H1 (cell line): ENCODE data around the gene CD34. TPM values are rescaled to one million over a fixed set of nuclear protein-coding genes. Genes with fewer than 3 reads are reported as not detected.

Experiments
- EGR1 ChIP-seq: IDR thresholded peaks from 2 replicates; pipeline ENCODE4 v1.6.1; 2011; ENCODE audit warnings: low read depth, low read length, borderline replicate concordance
- YY1 ChIP-seq: IDR thresholded peaks from 2 replicates; pipeline ENCODE4 v1.6.1; 2011; ENCODE audit warnings: low read depth, mild to moderate bottlenecking, low read length
- polyA plus RNA-seq, 7 experiments: library from polyadenylated mRNA; depleted of rRNA in 3 of 7; stranded (reverse) in 5 of 7; unstranded in 2 of 7; fragments of >200 nt in 5 of 7; fragments of 200-250 nt in 2 of 7; gene quantifications; 1 replicate in 5 of 7; 2 replicates in 1 of 7; 4 replicates in 1 of 7; pipeline versions ENCODE4 v1.2.1 to v1.2.3, GENCODE V29; 2011 to 2013; ENCODE audit warnings: missing spikeins in 2 of 7, mixed read lengths in 2 of 7
- total RNA-seq: library from RNA; stranded (reverse); fragmentation: NEBNext Ultra II Directional; extraction: Animal tissue kit (Norgen Biotek cat#: 25700); gene quantifications from 2 replicates; pipeline ENCODE4 v1.2.1, GENCODE V29; 2021

Gene CD34
- total and polyA plus RNA-seq, 2 of the 8 experiments (the other 6 are each of a cell fraction or from before 2014, with no cell fraction given) = 0.39 to 0.54 TPM

DNA sequence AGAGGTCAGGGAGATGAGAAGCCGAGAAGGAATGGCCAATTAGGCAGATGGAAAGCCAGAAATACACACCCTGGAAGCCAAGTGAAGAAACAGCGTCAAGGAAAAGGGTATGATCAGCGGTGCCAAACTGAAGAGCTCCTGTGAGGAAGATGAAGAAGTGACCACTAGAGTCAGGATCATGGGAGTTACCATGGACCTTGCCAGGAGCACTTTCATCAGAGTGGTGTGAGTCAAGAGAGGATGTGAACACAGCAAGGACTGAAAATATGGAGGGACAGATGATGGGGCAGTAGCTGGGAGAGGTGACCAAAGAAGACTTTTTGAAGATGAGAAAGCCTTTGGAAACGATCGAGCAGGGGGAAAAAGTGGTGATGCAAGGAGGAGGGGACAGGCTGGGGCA lies 50.4 kb downstream of the CD34 start (continued):
- no peak for TF ChIP-seq EGR1
- TF ChIP-seq YY1 = no peak
- TF ChIP-seq, all 59 proteins: peak for 0
